SH-SY5Y (cell line): ENCODE results near the gene NTMT2.

Experiments
- GATA2 ChIP-seq: IDR thresholded peaks from 2 replicates; pipeline ENCODE4 v1.6.1; 2011; ENCODE audit warnings: mild to moderate bottlenecking, low read depth, low read length
- GATA3 ChIP-seq: IDR thresholded peaks from 2 replicates; pipeline ENCODE4 v1.6.1; 2011; ENCODE audit warnings: low read depth, mild to moderate bottlenecking, low read length, moderate library complexity

DNA sequence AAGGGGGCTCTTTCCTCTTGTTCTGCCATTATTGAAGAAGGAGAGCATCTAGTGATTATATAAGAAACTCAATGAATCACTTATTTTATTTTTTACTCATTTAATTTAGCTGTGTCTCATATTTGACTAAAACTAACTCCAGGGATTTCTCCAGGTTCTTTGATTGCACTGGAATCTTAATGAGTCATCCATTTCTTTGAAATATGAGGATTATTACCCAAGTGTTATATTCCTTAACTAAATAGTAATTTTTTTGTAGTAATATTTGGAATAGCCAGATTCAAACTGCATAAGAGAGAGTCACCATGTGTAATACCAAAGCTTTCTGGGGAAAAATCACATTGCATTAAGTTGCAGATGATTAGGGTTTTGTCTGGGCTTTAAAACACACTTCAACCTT, 59.5 kb downstream of the NTMT2 start:
- TF ChIP-seq GATA2: no peak
- no peak for TF ChIP-seq GATA3
